Smooth muscle cell (in vitro differentiated cells): ENCODE results near the gene WNT3. TPM values are rescaled to one million over a fixed set of nuclear protein-coding genes. Genes with fewer than 3 reads are reported as not detected.

ENCODE experiments used
- DNase-seq: peaks from one replicate; lab custom pipeline; 2025; ENCODE audit not compliant: unreplicated experiment; lab: John Stamatoyannopoulos, UW
- H2AFZ ChIP-seq: fragments of 200-600 bp; sonication (generic); 2 replicates; pipeline ENCODE4 v1.6.0; 2016; ENCODE audit warnings: antibody characterized with exemption, low read depth, mild to moderate bottlenecking
- H3F3A ChIP-seq: fragments of 200-600 bp; sonication (generic); 2 replicates; pipeline ENCODE4 v1.6.0; 2017; ENCODE audit warnings: antibody characterized with exemption, low read depth
- H3K27ac ChIP-seq: fragments of 200-600 bp; sonication (generic); 2 replicates; pipeline ENCODE4 v1.5.1; 2016; ENCODE audit warnings: low read depth, mild to moderate bottlenecking
- H3K27me3 ChIP-seq: fragments of 200-600 bp; sonication (generic); 2 replicates; pipeline ENCODE4 v1.6.1; 2016; ENCODE audit warnings: low read depth, mild to moderate bottlenecking
- H3K36me3 ChIP-seq: fragments of 200-600 bp; sonication (generic); 2 replicates; pipeline ENCODE4 v1.5.1; 2016; ENCODE audit warnings: low read depth
- H3K4me1 ChIP-seq: fragments of 200-600 bp; sonication (generic); 2 replicates; pipeline ENCODE4 v1.5.1; 2016; ENCODE audit warnings: low read depth
- H3K4me2 ChIP-seq: fragments of 200-600 bp; sonication (generic); 2 replicates; pipeline ENCODE4 v1.6.0; 2016; ENCODE audit warnings: mild to moderate bottlenecking
- H3K4me3 ChIP-seq: fragments of 200-600 bp; sonication (generic); 2 replicates; pipeline ENCODE4 v1.5.1; 2016; ENCODE audit warnings: mild to moderate bottlenecking
- H3K79me2 ChIP-seq: fragments of 200-600 bp; sonication (generic); 2 replicates; pipeline ENCODE4 v1.6.0; 2016; ENCODE audit warnings: low read depth, mild to moderate bottlenecking
- H3K9ac ChIP-seq: fragments of 200-600 bp; sonication (generic); 2 replicates; pipeline ENCODE4 v1.6.0; 2016; ENCODE audit warnings: low read depth
- H3K9me3 ChIP-seq: fragments of 200-600 bp; sonication (generic); replicated peaks from 2 replicates; pipeline ENCODE4 v1.5.1; 2016; ENCODE audit warnings: low read depth
- H4K20me1 ChIP-seq: fragments of 200-600 bp; sonication (generic); 2 replicates; pipeline ENCODE4 v1.6.0; 2016; ENCODE audit warnings: low read depth
- CTCF ChIP-seq: fragments of 200-600 bp; sonication (generic); IDR thresholded peaks from 2 replicates; pipeline ENCODE4 v1.5.1; 2017; ENCODE audit warnings: borderline replicate concordance, mild to moderate bottlenecking, antibody characterized with exemption; ENCODE audit not compliant: insufficient read depth, poor library complexity, severe bottlenecking
- WGBS: methylation state at CpG from one replicate; pipeline ENCODE4 v1.1.7; 2016; ENCODE audit warnings: low lambda C conversion rate; 5-methylcytosine and 5-hydroxymethylcytosine counted together
- polyA plus RNA-seq: library from polyadenylated mRNA; unstranded; fragments of >200 nt; fragmentation: Nextera tagmentation; extraction: Ambion mirVana; gene quantifications from 2 replicates; pipeline ENCODE4 v1.2.1, GENCODE V29; 2016
- total RNA-seq: library from RNA; depleted of rRNA; stranded (reverse); fragments of >200 nt; gene quantifications from 2 replicates; pipeline ENCODE4 v1.2.3, GENCODE V29; 2014

The WNT3 gene
- total and polyA plus RNA-seq, 2 experiments from 2014 or later = 2.9 to 6.2 TPM

DNA sequence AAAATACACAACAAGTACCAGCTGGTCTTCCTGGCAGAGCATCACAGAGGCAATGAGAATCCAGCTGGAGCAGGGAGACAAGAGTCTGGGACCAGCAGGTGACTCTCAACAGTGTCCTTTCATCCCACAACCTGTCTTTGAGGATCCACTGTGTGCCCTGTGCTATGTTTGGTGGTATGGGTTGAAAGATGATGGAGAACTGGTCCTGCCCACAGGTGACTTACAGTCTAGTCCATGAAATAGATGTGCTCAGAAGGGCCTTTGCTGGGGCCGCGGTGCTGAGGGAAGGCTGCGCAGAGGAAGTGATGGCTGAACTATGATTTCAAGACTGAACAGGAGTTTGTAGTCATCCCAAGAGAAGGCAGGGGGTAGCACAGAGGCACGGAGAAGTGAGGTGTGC, 17.9 kb downstream of the WNT3 start:
- no peak overlapping the region for H3K27ac ChIP-seq
- no peak for DNase-seq
- H4K20me1 ChIP-seq = no peaks in the 10 kb centered on the region
- no peak overlapping the region for H2AFZ ChIP-seq
- no peaks in the 10 kb centered on the region for H3K4me1 ChIP-seq
- no peaks in the 10 kb centered on the region for H3K9me3 ChIP-seq
- no peak overlapping the region for H3K4me2 ChIP-seq
- TF ChIP-seq CTCF = no peak
- no peaks in the 10 kb centered on the region for H3K36me3 ChIP-seq
- 100% methylated on average over 4 of the region's 4 CpGs for WGBS
- no peaks in the 10 kb centered on the region for H3K27me3 ChIP-seq
- H3K4me3 ChIP-seq = no peak overlapping the region
- no peaks in the 10 kb centered on the region for H3F3A ChIP-seq
- H3K9ac ChIP-seq = no peak overlapping the region
- H3K79me2 ChIP-seq = no peaks in the 10 kb centered on the region

DNA sequence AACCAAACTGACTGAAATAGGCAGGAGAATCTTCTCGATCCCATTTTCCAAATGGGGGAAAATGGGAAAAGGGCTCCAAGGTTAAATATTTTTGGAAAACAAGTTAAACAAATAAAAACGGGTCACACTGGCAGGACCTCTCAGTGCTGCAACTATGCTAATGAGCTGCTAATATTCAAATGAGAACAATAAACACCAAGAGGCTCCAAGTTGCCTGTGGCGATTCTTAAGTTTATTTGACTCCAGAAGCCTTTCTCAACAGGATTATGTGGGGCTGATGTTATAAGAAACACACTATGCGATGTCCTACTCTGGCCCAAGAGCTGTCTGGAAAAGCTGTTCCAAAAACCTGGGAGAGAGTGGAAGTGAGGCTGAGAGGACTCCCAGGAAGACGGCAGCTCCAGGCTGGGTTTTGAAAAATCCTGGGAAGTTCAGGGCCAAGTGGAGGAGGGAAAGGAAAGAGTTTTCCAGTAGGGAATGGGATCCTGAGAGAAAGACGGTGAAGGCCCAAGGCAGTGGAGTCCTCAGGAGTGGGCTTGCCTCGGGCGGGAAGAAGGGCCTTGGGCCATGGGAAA, 21.4 kb downstream of the WNT3 start:
- no peak overlapping the region for H2AFZ ChIP-seq
- no peaks in the 10 kb centered on the region for H3F3A ChIP-seq
- H3K36me3 ChIP-seq = no peaks in the 10 kb centered on the region
- no peak overlapping the region for H3K9ac ChIP-seq
- no peaks in the 10 kb centered on the region for H3K9me3 ChIP-seq
- H3K4me2 ChIP-seq = no peak overlapping the region
- no peaks in the 10 kb centered on the region for H4K20me1 ChIP-seq
- H3K4me1 ChIP-seq = no peaks in the 10 kb centered on the region
- H3K4me3 ChIP-seq = no peak overlapping the region
- DNase-seq = no peak
- WGBS = 80% methylated on average over 8 of the region's 8 CpGs
- no peak for TF ChIP-seq CTCF
- no peaks in the 10 kb centered on the region for H3K27me3 ChIP-seq
- H3K79me2 ChIP-seq = no peaks in the 10 kb centered on the region
- no peak overlapping the region for H3K27ac ChIP-seq

GRCh38 chr17:46796524-46796923, 22.0 kb downstream of the WNT3 start:
- DNase-seq = no peak
- no peaks in the 10 kb centered on the region for H3K27me3 ChIP-seq
- H3K9ac ChIP-seq = no peak overlapping the region
- no peaks in the 10 kb centered on the region for H4K20me1 ChIP-seq
- no peaks in the 10 kb centered on the region for H3K4me1 ChIP-seq
- TF ChIP-seq CTCF = no peak
- no peaks in the 10 kb centered on the region for H3K79me2 ChIP-seq
- H3K4me3 ChIP-seq = no peak overlapping the region
- H2AFZ ChIP-seq = no peak overlapping the region
- H3F3A ChIP-seq = no peaks in the 10 kb centered on the region
- 79% methylated on average over 7 of the region's 7 CpGs for whole genome bisulfite sequencing
- H3K9me3 ChIP-seq = no peaks in the 10 kb centered on the region
- H3K4me2 ChIP-seq = no peak overlapping the region
- H3K27ac ChIP-seq = no peak overlapping the region
- H3K36me3 ChIP-seq = no peaks in the 10 kb centered on the region

DNA sequence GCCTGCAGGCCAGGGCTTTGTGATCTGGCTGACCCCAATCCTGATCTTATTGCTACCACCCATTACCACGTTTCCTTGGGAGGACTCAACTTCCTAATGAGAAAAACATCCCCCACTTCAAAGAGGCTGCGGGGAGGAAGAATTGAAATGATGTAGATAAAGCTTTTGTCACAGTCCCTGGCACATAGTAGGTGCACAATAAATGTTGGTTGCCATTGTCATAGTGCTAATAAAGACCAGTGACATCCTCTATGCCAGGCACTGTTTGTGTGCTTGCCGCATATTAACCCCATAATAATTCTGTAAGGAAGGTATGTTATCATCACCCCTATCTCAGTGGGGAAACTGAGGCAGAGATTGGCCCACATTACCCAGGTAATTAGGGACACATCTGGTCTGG, 22.4 kb downstream of the WNT3 start:
- Histone ChIP-seq H3K27me3 (no peaks in the 10 kb centered on the region), H3K4me1 (no peaks in the 10 kb centered on the region), H3K79me2 (no peaks in the 10 kb centered on the region), H3K9me3 (no peaks in the 10 kb centered on the region), H3K27ac (no peak overlapping the region), H3F3A (no peaks in the 10 kb centered on the region), H3K36me3 (no peaks in the 10 kb centered on the region), H2AFZ (no peak overlapping the region), H4K20me1 (no peaks in the 10 kb centered on the region), H3K4me2 (no peak overlapping the region), H3K4me3 (no peak overlapping the region), H3K9ac (no peak overlapping the region)
- DNase-seq = no peak
- no peak for TF ChIP-seq CTCF
- 90% methylated on average over 3 of the region's 3 CpGs for WGBS
